K562 (cell line): ENCODE measurements around the gene AMFR. TPM values are rescaled to one million over a fixed set of nuclear protein-coding genes. Genes with fewer than 3 reads are reported as not detected.

Experiments
- ATAC-seq: fragments of 200-7000 bp; cut with Tn5 transposase; 3 replicates; pipeline ENCODE4 v1.9.1; 2020; ENCODE audit warnings: moderate library complexity
- BruUV-seq: library from RNA; stranded (reverse); fragments of 400-500 nt; replicated peaks from 2 replicates; lab custom pipeline; 2021; lab: Mats Ljungman, UMichigan
- CTCF ChIA-PET: fragments of 300-600 bp; formaldehyde crosslinking; extraction: SDS; loops from one replicate; lab custom pipeline; 2021; ENCODE audit warnings: low intra/inter-chr PET ratio; lab: Yijun Ruan, JAX
- POLR2A ChIA-PET: fragments of 300-600, 350-650 bp; sonication (Branson Sonifier 250); formaldehyde crosslinking; extraction: SDS; loops from one replicate; lab custom pipeline; 2021; ENCODE audit warnings: antibody characterized with exemption, inconsistent platforms; lab: Yijun Ruan, JAX
- DNase-seq, 4 experiments: peaks; one replicate each; pipeline versions ENCODE4 v3.0.0 to v3.0.0-alpha.2; 2011 to 2018; ENCODE audit warnings: low spot score in 3 of 4, mixed read lengths in 3 of 4; ENCODE audit errors: extremely low read depth in 1 of 4
- FAIRE-seq: peaks from 2 replicates; lab custom pipeline; 2011; peaks lifted over from hg19 to GRCh38; lab: Jason Lieb, UNC
- H2AFZ ChIP-seq: 2 replicates; pipeline ENCODE4 v1.6.0; 2011; ENCODE audit warnings: low read depth, low read length, control low read depth, inconsistent platforms
- H3K27ac ChIP-seq: fragments of 200-600 bp; 3 replicates; pipeline ENCODE4 v1.8.0; 2011; ENCODE audit warnings: low read depth, mild to moderate bottlenecking, control low read depth, inconsistent platforms, low read length, moderate library complexity, mixed read lengths; ENCODE audit errors: extremely low read depth
- H3K27me3 ChIP-seq, 2 experiments: fragments of 300-600 bp in 1 of 2; 2 replicates in 1 of 2; 3 replicates in 1 of 2; pipeline versions ENCODE4 v1.6.0 to v1.8.0; 2011; ENCODE audit warnings: inconsistent platforms in 2 of 2, low read length in 2 of 2, mild to moderate bottlenecking in 1 of 2, mixed read lengths in 1 of 2, moderate library complexity in 1 of 2; ENCODE audit not compliant: control insufficient read depth in 2 of 2, insufficient read depth in 2 of 2
- H3K36me3 ChIP-seq: fragments of 300-600 bp; 3 replicates; pipeline ENCODE4 v1.8.0; 2011; ENCODE audit warnings: mild to moderate bottlenecking, low read length, inconsistent platforms; ENCODE audit not compliant: control insufficient read depth, insufficient read depth
- H3K4me1 ChIP-seq, 2 experiments: fragments of 200-600 bp in 1 of 2; replicated peaks in 1 of 2; 2 replicates in 1 of 2; 3 replicates in 1 of 2; pipeline versions ENCODE4 v1.5.1 to v1.8.0; 2011; ENCODE audit warnings: inconsistent platforms in 2 of 2, low read length in 2 of 2, mild to moderate bottlenecking in 1 of 2, mixed read lengths in 1 of 2, moderate library complexity in 1 of 2; ENCODE audit not compliant: control insufficient read depth in 2 of 2, insufficient read depth in 2 of 2
- H3K4me2 ChIP-seq: 2 replicates; pipeline ENCODE4 v1.6.1; 2011; ENCODE audit warnings: low read length, control low read depth, inconsistent platforms, mixed read lengths; ENCODE audit not compliant: insufficient read depth
- H3K4me3 ChIP-seq: fragments of 200-600 bp; sonication (generic), shearing (Covaris generic); 2 replicates; pipeline ENCODE4 v1.5.1; 2016; ENCODE audit warnings: control low read depth, inconsistent platforms
- H3K79me2 ChIP-seq: fragments of 200-600 bp; 3 replicates; pipeline ENCODE4 v1.8.0; 2011; ENCODE audit warnings: low read length, inconsistent platforms; ENCODE audit not compliant: control insufficient read depth, insufficient read depth
- H3K9ac ChIP-seq, 2 experiments: 2 replicates each; pipeline versions ENCODE4 v1.6.0 to v1.6.1; 2011; ENCODE audit warnings: low read depth in 2 of 2, low read length in 2 of 2, control low read depth in 1 of 2, inconsistent platforms in 1 of 2, mild to moderate bottlenecking in 1 of 2, mixed read lengths in 1 of 2; ENCODE audit not compliant: insufficient read depth in 1 of 2
- H3K9me1 ChIP-seq: one replicate; pipeline ENCODE4 v1.6.0; 2011; ENCODE audit warnings: inconsistent platforms, mild to moderate bottlenecking, low read length, moderate library complexity; ENCODE audit not compliant: control insufficient read depth, insufficient read depth
- H3K9me3 ChIP-seq: replicated peaks from 2 replicates; pipeline ENCODE4 v1.5.1; 2011; ENCODE audit warnings: low read depth, low read length, inconsistent platforms; ENCODE audit not compliant: control insufficient read depth, insufficient read depth
- H4K20me1 ChIP-seq: replicated peaks from 2 replicates; pipeline ENCODE4 v1.6.1; 2011; ENCODE audit warnings: low read length, inconsistent platforms, mixed read lengths; ENCODE audit not compliant: control insufficient read depth, insufficient read depth
- CBX2 ChIP-seq: fragments of 200-600 bp; sonication (generic); IDR thresholded peaks from one replicate; pipeline ENCODE4 v1.6.1; 2012; ENCODE audit warnings: mild to moderate bottlenecking, low read length, inconsistent platforms; ENCODE audit not compliant: insufficient read depth, poor library complexity, severe bottlenecking
- HSF4 ChIP-seq: fragments of 250-450 bp; sonication (Bioruptor Pico); IDR thresholded peaks from 2 replicates; pipeline ENCODE4 v2.1.2; 2022; ENCODE audit warnings: mild to moderate bottlenecking, moderate library complexity, borderline replicate concordance
- JUNB ChIP-seq: fragments of 450-650 bp; formaldehyde crosslinking; conservative IDR thresholded peaks from 2 replicates; pipeline ENCODE4 v1.4.0; 2020; ENCODE audit warnings: mild to moderate bottlenecking
- MXI1 ChIP-seq: IDR thresholded peaks from 2 replicates; pipeline ENCODE4 v1.6.1; 2011; ENCODE audit warnings: low read depth, mild to moderate bottlenecking, improper control_type of control experiment, low read length
- NEUROD1 ChIP-seq: fragments of 150-350 bp; IDR thresholded peaks from 2 replicates; pipeline ENCODE4 v1.6.1; 2014; ENCODE audit warnings: borderline replicate concordance, low read length, low read depth; ENCODE audit not compliant: partially characterized antibody
- NKRF ChIP-seq: fragments of 450-650 bp; IDR thresholded peaks from 2 replicates; pipeline ENCODE4 v1.6.1; 2016; ENCODE audit warnings: borderline replicate concordance
- ZBTB8A ChIP-seq: fragments of 450-650 bp; IDR thresholded peaks from 2 replicates; pipeline ENCODE4 v1.6.1; 2018; ENCODE audit warnings: mild to moderate bottlenecking, moderate library complexity; ENCODE audit not compliant: partially characterized antibody
- ZNF609 ChIP-seq: sonication (generic); formaldehyde crosslinking; IDR thresholded peaks from 2 replicates; pipeline ENCODE4 v1.8.1; 2023; ENCODE audit warnings: missing genetic modification reagents, mild to moderate bottlenecking, borderline replicate concordance
- ZNF75A ChIP-seq: fragments of 450-650 bp; formaldehyde crosslinking; IDR thresholded peaks from 2 replicates; pipeline ENCODE4 v1.4.0; 2020; ENCODE audit warnings: mild to moderate bottlenecking
- WGBS: fragments of 100-300 bp; shearing (Covaris generic); methylation state at CpG from one replicate; pipeline ENCODE4 v1.1.6; 2016; ENCODE audit warnings: low coverage, mixed read lengths; ENCODE audit not compliant: insufficient coverage; ENCODE audit errors: missing lambda C conversion rate; 5-methylcytosine and 5-hydroxymethylcytosine counted together
- in situ Hi-C: fragments of 300-500 bp; cut with MboI; formaldehyde crosslinking; loops from 4 replicates; pipeline ENCODE4 v1.15.0; 2018; ENCODE audit warnings: inconsistent platforms, mixed read lengths
- intact Hi-C: fragments of 100-400 bp; cut with micrococcal nuclease; formaldehyde crosslinking; loops from 2 replicates; pipeline ENCODE4 v1.14.2; 2022
- polyA plus RNA-seq, 8 experiments: library from polyadenylated mRNA; depleted of rRNA in 4 of 8; stranded (reverse) in 5 of 8; unstranded in 3 of 8; fragments of >200 nt; fragmentation: Nextera tagmentation in 2 of 8; fragmentation: Illumina TruSeq in 1 of 8; extraction: Ambion mirVana in 2 of 8; extraction: Trizol in 1 of 8; gene quantifications; 2 replicates each; pipeline versions ENCODE4 v1.2.1 to v1.2.3, GENCODE V29; 2011 to 2014; ENCODE audit warnings: inconsistent platforms in 1 of 8, missing spikeins in 1 of 8
- total RNA-seq, 7 experiments: library from RNA; depleted of rRNA in 6 of 7; stranded (reverse); fragments of >200 nt in 6 of 7; fragmentation: Illumina TruSeq in 2 of 7; extraction: Trizol in 2 of 7; gene quantifications; 2 replicates each; pipeline versions ENCODE4 v1.2.1 to v1.2.3, GENCODE V29; 2011 to 2021; ENCODE audit warnings: low replicate concordance in 1 of 7

The AMFR gene
- total and polyA plus RNA-seq, 9 of the 15 experiments (the other 6 are each of a cell fraction or from before 2014, with no cell fraction given) = 15.6 to 113 (median 58.4) TPM

- no peak for TF ChIP-seq CBX2
- TF ChIP-seq JUNB (CRISPR knock-in tag) = no peak
These were observed 430 bp downstream of the AMFR start (continued) for GRCh38 chr16:56424791-56425438.

- under 1% methylated on average over 9 of the region's 16 CpGs for WGBS
- intact Hi-C loops (loop anchor here (2.0 kb wide), 1 partner anchor 68 kb away; no protein-coding TSS in a partner anchor), in situ Hi-C loops (no loop called here)
- ChIA-PET POLR2A (interaction anchor here (0.7 to 2.1 kb wide), 3 partner anchors 10 to 134 kb away, joined by 3 to 6 read pairs (median 5); partner anchors contain the start of genes NUDT21 and OGFOD1), CTCF (no interaction called here)
- Histone ChIP-seq H4K20me1 (peaks cover 12% of the 10 kb centered on the region; the same call in 1 of the 2 replicates), H3K4me2 (peak overlapping the region; percentile 79), H3K9ac (peak overlapping the region; percentile 70 to 94), H3K4me1 (peaks cover 23 to 44% of the 10 kb centered on the region in 2 experiments), H3K79me2 (peaks cover 57% of the 10 kb centered on the region), H3K9me3 (no peaks in the 10 kb centered on the region), H3K27me3 (no peaks in the 10 kb centered on the region), H3K27ac (peak overlapping the region; percentile 85), H3K36me3 (peaks cover 10% of the 10 kb centered on the region; the same call in 2 of the 3 replicates), H3K9me1 (no peaks in the 10 kb centered on the region), H3K4me3 (peak overlapping the region; percentile 90), H2AFZ (peak overlapping the region; percentile 23; the same call in 1 of the 2 replicates)
- no peak for TF ChIP-seq HSF4
- TF ChIP-seq NKRF = 0 out of 2 replicates have a peak, but pooled peaks have one; percentile 3
- TF ChIP-seq ZNF609 = no peak
- no peak for TF ChIP-seq NEUROD1
- no peak for TF ChIP-seq ZBTB8A
- no peak for TF ChIP-seq MXI1
- 0 out of 2 replicates have a peak, but pooled peaks have one; percentile 55 for TF ChIP-seq ZNF75A
- peak; percentile 6 for FAIRE-seq
- DNase-seq = no peak
- no peak for ATAC-seq
- BruUV-seq = no TSS peak
These were observed 961 bp downstream of the AMFR start for GRCh38 chr16:56424404-56424764.
